Colonic mucosa (tissue), 4 donors: ENCODE results near the gene RPL22. TPM values are rescaled to one million over a fixed set of nuclear protein-coding genes. Genes with fewer than 3 reads are reported as not detected.

Experiments
- DNase-seq: peaks from one replicate; pipeline ENCODE4 v3.0.0-alpha.2; 2020
- H3K27ac ChIP-seq: fragments of 200-600 bp; one replicate; pipeline ENCODE4 v1.8.0; 2021
- H3K27me3 ChIP-seq: fragments of 200-600 bp; one replicate; pipeline ENCODE4 v1.8.0; 2021
- H3K36me3 ChIP-seq: fragments of 200-600 bp; one replicate; pipeline ENCODE4 v1.8.0; 2021
- H3K4me1 ChIP-seq: fragments of 200-600 bp; one replicate; pipeline ENCODE4 v1.8.0; 2021; ENCODE audit warnings: mild to moderate bottlenecking
- H3K4me3 ChIP-seq: fragments of 200-600 bp; one replicate; pipeline ENCODE4 v1.8.0; 2021
- H3K9ac ChIP-seq, 2 donors: one replicate each; pipeline ENCODE4 v1.7.0; 2013; ENCODE audit warnings: control low read depth in 2 of 2, low read depth in 2 of 2, low read length in 2 of 2
- H3K9me3 ChIP-seq: fragments of 200-600 bp; one replicate; pipeline ENCODE4 v1.8.0; 2021
- intact Hi-C: fragments of 100-400 bp; cut with DNase I; formaldehyde crosslinking; loops from one replicate; pipeline ENCODE4 v1.14.1; 2022
- total RNA-seq, 2 donors: library from RNA; stranded (reverse); fragmentation: NEBNext Ultra II Directional in 1 of 2; extraction: Animal tissue kit (Norgen Biotek cat#: 25700) in 1 of 2; gene quantifications; one replicate each; pipeline ENCODE4 v1.2.1, GENCODE V29; 2021
- TF ChIP-seq, protein P1 (sequence below): fragments of 200-600 bp; IDR thresholded peaks from one replicate; pipeline ENCODE4 v1.8.0; 2022; ENCODE audit warnings: antibody characterized with exemption, mild to moderate bottlenecking
- donor health status: healthy.
- donor health status: DM: no; HTN: no; CAD: no.
- donor health status: DM: no; HTN: no; CAD: no.

RPL22 gene
- 100 to 1,000 TPM; 314 to 378 TPM for total RNA-seq

DNA sequence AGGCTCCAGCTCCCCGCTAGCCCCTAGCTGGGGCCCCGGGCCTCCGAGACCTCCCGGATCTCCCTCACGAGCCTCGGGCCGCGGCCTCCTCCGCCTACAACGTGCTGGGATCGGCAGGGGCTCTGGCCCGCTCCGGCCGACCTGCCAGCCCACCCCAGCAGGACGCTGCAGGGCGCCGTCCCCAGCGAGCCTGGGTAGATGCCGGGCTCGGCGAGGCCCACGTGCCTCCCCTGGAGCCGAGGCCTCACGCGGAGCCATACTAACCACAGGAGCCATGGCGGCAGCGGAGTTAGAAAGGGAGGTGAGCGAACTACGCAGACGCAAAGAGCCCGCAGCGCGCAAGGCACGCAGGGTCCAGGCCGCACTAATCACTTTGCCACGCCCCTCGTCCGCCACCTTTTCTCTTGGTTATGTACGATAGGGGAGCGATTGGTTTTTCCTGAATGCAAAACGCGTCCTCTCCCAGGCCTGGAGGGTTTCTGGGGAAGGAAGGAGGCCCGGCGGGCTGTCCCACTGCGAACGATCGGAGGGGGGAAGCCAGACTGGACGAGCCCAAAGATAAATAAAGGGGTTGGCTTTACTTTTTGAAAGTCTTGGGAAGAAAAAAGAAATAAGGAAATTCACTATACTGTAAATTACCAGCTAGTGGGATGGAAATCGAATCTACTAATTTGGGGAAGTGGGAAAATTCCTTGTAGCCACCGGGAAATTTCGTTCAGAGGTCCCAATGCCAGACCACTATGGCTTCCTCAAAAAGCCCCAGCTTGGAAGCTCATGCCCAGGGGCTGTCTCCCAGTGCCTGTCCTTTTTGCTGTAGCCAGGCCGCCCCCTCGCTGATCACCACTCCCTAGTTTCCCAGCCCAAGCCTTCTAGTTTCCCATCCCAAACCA is at the start of gene RPL22:
Gene RPL22, minus strand, starts transcription at position 298 of the 890 bp plus-strand sequence. Its CDS starts 22 bp downstream, at position 276.
- Histone ChIP-seq H3K27me3 (no peaks in the 10 kb centered on the region), H3K9ac (peak within 1 kb of the TSS; percentile 92 to 97), H3K9me3 (no peaks in the 10 kb centered on the region), H3K4me3 (peak within 1 kb of the TSS; percentile 100), H3K36me3 (no peaks in the 10 kb centered on the region), H3K27ac (peak within 1 kb of the TSS; percentile 73), H3K4me1 (peaks cover 6% of the 10 kb centered on the region)
- TF ChIP-seq, protein P1, sequence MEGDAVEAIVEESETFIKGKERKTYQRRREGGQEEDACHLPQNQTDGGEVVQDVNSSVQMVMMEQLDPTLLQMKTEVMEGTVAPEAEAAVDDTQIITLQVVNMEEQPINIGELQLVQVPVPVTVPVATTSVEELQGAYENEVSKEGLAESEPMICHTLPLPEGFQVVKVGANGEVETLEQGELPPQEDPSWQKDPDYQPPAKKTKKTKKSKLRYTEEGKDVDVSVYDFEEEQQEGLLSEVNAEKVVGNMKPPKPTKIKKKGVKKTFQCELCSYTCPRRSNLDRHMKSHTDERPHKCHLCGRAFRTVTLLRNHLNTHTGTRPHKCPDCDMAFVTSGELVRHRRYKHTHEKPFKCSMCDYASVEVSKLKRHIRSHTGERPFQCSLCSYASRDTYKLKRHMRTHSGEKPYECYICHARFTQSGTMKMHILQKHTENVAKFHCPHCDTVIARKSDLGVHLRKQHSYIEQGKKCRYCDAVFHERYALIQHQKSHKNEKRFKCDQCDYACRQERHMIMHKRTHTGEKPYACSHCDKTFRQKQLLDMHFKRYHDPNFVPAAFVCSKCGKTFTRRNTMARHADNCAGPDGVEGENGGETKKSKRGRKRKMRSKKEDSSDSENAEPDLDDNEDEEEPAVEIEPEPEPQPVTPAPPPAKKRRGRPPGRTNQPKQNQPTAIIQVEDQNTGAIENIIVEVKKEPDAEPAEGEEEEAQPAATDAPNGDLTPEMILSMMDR, result no peak
- DNase-seq, result peak; percentile 98
- intact Hi-C loops, result no loop called here

DNA sequence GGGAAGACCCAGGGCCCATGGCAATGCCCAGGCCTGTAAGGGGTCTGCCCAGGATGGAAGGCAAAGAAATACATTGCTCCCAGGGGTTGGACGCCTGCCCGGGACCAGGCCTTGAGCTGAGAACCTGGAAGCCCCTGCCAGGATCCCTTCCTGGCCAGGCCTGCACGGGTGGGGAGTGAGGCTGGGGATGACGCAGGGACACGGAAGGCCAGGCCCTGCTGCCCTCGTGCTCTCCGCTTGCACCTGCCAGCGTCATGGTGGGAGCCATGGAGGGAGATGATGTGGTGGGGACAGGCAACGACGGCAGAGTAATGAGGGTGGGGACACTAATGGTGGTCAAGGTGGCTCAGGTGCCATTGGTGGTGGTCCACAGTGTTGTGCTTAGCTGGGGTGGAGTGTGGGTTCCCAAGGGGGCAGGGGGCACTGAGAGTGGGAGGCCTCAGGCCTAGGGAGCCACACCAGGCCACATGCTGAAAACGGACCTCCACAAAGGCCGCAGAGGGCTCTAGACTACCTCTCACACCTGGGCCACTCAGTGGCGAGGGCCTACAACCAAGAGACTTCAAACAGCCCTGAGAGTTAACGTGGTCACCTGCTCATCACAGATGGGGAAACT is 48.9 kb upstream of the RPL22 start:
- Histone ChIP-seq H3K4me1 (peaks cover 17% of the 10 kb centered on the region), H3K27ac (no peak overlapping the region), H3K36me3 (no peaks in the 10 kb centered on the region), H3K9me3 (no peaks in the 10 kb centered on the region), H3K4me3 (no peak overlapping the region), H3K9ac (no peak overlapping the region), H3K27me3 (peaks cover 47% of the 10 kb centered on the region)
- DNase-seq, result no peak
- intact Hi-C loops, result loop anchor here (5.0 kb wide), 2 partner anchors 34 to 159 kb away; no protein-coding TSS in a partner anchor
- TF ChIP-seq, protein P1, result no peak

DNA sequence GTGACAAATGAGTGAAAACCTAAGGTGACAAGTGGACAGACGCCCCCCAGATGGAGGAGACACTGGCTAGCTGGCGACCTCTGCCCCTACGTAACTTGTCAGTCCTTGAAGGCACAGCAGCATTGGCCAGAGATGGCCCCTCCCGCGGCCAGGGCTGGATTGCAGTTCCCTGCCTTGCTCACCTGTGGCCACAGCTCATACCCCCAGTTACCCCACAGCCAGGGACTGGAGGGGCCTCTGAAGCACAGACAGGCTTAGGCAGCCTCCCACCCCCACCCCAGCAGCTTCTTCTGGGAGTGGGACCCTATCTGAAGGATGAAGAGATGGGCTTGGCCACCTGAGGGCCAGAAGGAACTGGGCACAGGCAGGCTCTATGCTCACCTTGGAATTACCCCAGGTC is 48.3 kb upstream of the RPL22 start:
- no peaks in the 10 kb centered on the region for H3K36me3 ChIP-seq
- no peak overlapping the region for H3K27ac ChIP-seq
- peaks cover 17% of the 10 kb centered on the region for H3K4me1 ChIP-seq
- TF ChIP-seq, protein P1, result no peak
- no peak overlapping the region for H3K4me3 ChIP-seq
- no peaks in the 10 kb centered on the region for H3K9me3 ChIP-seq
- DNase-seq, result no peak
- intact Hi-C loops, result loop anchor here (2.0 to 5.0 kb wide), 3 partner anchors 35 to 160 kb away; no protein-coding TSS in a partner anchor
- no peak overlapping the region for H3K9ac ChIP-seq
- H3K27me3 ChIP-seq, result peaks cover 53% of the 10 kb centered on the region

DNA sequence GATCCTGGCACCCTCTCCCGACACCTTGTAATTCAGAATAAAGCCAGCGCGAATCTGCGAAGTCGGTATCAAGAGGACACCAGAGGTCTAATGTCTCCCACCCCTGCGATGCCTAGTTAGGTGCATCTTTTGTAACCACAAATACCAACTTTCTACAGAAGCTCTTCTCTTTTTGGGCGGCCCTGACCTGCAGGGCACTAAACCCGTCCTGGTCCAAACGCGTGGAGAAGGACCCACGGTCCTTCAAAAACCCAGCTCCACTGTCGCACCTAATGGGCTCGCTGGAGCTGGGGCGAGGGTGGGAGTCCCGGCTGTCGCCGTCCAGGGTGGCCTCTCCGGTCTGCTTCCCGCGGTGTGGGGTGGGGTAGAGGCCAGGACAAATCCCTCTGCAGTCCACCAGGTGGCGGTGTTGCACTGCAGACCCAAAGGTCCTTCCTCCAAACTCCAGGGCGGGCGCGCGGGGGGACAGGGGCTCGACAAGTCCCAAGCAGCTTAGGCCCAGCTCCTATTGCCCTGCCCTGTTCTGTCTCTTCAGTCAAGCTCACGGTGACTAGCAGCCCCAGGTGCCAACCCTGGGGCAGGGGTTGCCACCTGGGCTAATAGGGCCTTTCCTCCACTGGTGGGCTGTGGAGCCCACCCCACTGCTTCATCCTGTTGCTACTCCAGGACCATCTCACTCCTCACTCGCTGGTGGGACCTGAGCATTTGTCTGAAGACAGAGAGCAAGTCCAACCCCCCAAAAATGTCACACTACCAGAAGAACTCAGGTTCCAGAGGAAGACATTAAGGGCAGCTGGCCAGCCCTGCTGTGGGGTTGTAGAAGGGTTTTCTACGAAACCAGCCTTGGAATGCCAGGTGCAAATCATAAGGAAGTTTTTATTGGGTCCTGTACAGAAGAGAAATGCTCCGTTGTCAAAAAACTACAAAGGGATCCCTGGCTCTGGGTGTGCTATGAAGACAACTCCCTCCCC is 47.4 kb upstream of the RPL22 start:
- intact Hi-C loops, result loop anchor here (2.0 to 5.0 kb wide), 3 partner anchors 36 to 161 kb away; no protein-coding TSS in a partner anchor
- no peak overlapping the region for H3K9ac ChIP-seq
- TF ChIP-seq, protein P1, result peak; percentile 95
- peaks cover 21% of the 10 kb centered on the region for H3K4me1 ChIP-seq
- peaks cover 62% of the 10 kb centered on the region for H3K27me3 ChIP-seq
- peak; percentile 85 for DNase-seq
- H3K9me3 ChIP-seq, result no peaks in the 10 kb centered on the region
- H3K36me3 ChIP-seq, result no peaks in the 10 kb centered on the region
- H3K4me3 ChIP-seq, result no peak overlapping the region
- no peak overlapping the region for H3K27ac ChIP-seq
